ENCODE results near the gene MDM2. TPM values are rescaled to one million over a fixed set of nuclear protein-coding genes. Genes with fewer than 3 reads are reported as not detected.

Gene MDM2
- total and polyA plus RNA-seq, 10 of the 15 experiments (the other 5 are each of a cell fraction or from before 2014, with no cell fraction given): 48.2 to 174 (median 85.0) TPM

GRCh38 chr12:68867606-68868005, 59.6 kb downstream of the MDM2 start:
- ATAC-seq: no peak
- Histone ChIP-seq H3K27ac (ENCODE audit: control insufficient read depth, insufficient read depth) (no peak overlapping the region), H3K4me3 (no peak overlapping the region), H3K79me2 (ENCODE audit: control insufficient read depth, insufficient read depth, low read length) (no peaks in the 10 kb centered on the region), H4K20me1 (ENCODE audit: control insufficient read depth, insufficient read depth) (no peaks in the 10 kb centered on the region), H3K9me3 (replicated peaks; ENCODE audit: control insufficient read depth, insufficient read depth, low read length) (no peaks in the 10 kb centered on the region), H3K36me3 (ENCODE audit: control insufficient read depth in 2 of 2, insufficient read depth in 2 of 2, low read length in 1 of 2) (no peaks in the 10 kb centered on the region), H3K4me2 (ENCODE audit: control insufficient read depth, insufficient read depth) (no peak overlapping the region), H3K9ac (ENCODE audit: control insufficient read depth, insufficient read depth, low read length) (no peak overlapping the region), H2AFZ (ENCODE audit: control insufficient read depth, low read depth, low read length) (no peak overlapping the region), H3K4me1 (ENCODE audit: control insufficient read depth, insufficient read depth, low read length) (no peaks in the 10 kb centered on the region), H3K27me3 (replicated peaks in 1 of 2; ENCODE audit: control insufficient read depth in 2 of 2, insufficient read depth in 2 of 2, low read length in 1 of 2) (no peaks in the 10 kb centered on the region)
- no TSS peak for BruUV-seq (replicated peaks)
- FAIRE-seq: no peak
- ChIA-PET POLR2A (no interaction called here), RAD21 (ENCODE audit: unreplicated experiment) (interaction anchor here (0.6 to 1.0 kb wide), 2 partner anchors 15 to 31 kb away, joined by 3 read pairs; no protein-coding TSS in a partner anchor), CTCF (interaction anchor here (0.6 to 4.1 kb wide), 7 partner anchors 12 to 387 kb away, joined by 3 to 23 read pairs (median 4); no protein-coding TSS in a partner anchor), SMC1A (ENCODE audit: uncharacterized antibody, unreplicated experiment) (interaction anchor here (0.7 to 1.2 kb wide), 3 partner anchors 199 to 385 kb away, joined by 3 to 6 read pairs (median 4); no protein-coding TSS in a partner anchor)
- intact Hi-C loops (cut with micrococcal nuclease; ENCODE audit: unreplicated experiment): loop anchor here (10.0 kb wide), 1 partner anchor 387 kb away; no protein-coding TSS in a partner anchor
- WGBS (ENCODE audit: insufficient coverage, insufficient replicate concordance, low lambda C conversion rate, missing lambda C conversion rate): 44% methylated on average over 5 of the region's 5 CpGs
- DNase-seq (ENCODE audit: low read depth, low spot score): no peak
- TF ChIP-seq NFYB (IDR thresholded peaks at IDR 0.05; ENCODE audit: insufficient read depth, low read depth, low read length) (no peak), ZBED1 (IDR thresholded peaks at IDR 0.05; ENCODE audit: borderline replicate concordance) (no peak), DPF2 (IDR thresholded peaks at IDR 0.05) (no peak), RELB (IDR thresholded peaks at IDR 0.05; ENCODE audit: low read depth) (no peak), HDAC6 (IDR thresholded peaks at IDR 0.05; ENCODE audit: unreplicated experiment) (no peak), RCOR1 (conservative IDR thresholded peaks at IDR 0.05; ENCODE audit: low read depth, low read length) (no peak), YBX1 (IDR thresholded peaks at IDR 0.05) (no peak), TAF1 (IDR thresholded peaks at IDR 0.05; ENCODE audit: borderline replicate concordance, low read depth, low read length) (no peak), MEF2A (IDR thresholded peaks at IDR 0.05; ENCODE audit: insufficient read depth, low read depth, low read length) (no peak), MXI1 (IDR thresholded peaks at IDR 0.05; ENCODE audit: low read depth, low read length) (no peak), MYC (IDR thresholded peaks at IDR 0.05; ENCODE audit: insufficient read depth, insufficient read length, insufficient replicate concordance, low read length, severe bottlenecking) (no peak)
- TF ChIP-seq, protein P1, sequence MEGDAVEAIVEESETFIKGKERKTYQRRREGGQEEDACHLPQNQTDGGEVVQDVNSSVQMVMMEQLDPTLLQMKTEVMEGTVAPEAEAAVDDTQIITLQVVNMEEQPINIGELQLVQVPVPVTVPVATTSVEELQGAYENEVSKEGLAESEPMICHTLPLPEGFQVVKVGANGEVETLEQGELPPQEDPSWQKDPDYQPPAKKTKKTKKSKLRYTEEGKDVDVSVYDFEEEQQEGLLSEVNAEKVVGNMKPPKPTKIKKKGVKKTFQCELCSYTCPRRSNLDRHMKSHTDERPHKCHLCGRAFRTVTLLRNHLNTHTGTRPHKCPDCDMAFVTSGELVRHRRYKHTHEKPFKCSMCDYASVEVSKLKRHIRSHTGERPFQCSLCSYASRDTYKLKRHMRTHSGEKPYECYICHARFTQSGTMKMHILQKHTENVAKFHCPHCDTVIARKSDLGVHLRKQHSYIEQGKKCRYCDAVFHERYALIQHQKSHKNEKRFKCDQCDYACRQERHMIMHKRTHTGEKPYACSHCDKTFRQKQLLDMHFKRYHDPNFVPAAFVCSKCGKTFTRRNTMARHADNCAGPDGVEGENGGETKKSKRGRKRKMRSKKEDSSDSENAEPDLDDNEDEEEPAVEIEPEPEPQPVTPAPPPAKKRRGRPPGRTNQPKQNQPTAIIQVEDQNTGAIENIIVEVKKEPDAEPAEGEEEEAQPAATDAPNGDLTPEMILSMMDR (IDR thresholded peaks at IDR 0.05 in 2 of 3, conservative IDR thresholded peaks at IDR 0.05 in 1 of 3; ENCODE audit: control insufficient read depth in 2 of 3, extremely low read depth in 1 of 3, insufficient read depth in 1 of 3, low read depth in 3 of 3, low read length in 3 of 3): no peak
- in situ Hi-C loops (cut with MboI): no loop called here

Measured in GM12878 (cell line).